H9 (cell line): ENCODE data around the gene TMEM123. TPM values are rescaled to one million over a fixed set of nuclear protein-coding genes. Genes with fewer than 3 reads are reported as not detected.

ENCODE experiments used
- DNase-seq: peaks from one replicate; pipeline ENCODE4 v3.0.0-alpha.2; 2017
- H2AFZ ChIP-seq: one replicate; pipeline ENCODE4 v1.6.1; 2013; ENCODE audit warnings: mild to moderate bottlenecking, low read length, control low read depth, moderate library complexity
- H2AK5ac ChIP-seq: 2 replicates; pipeline ENCODE4 v1.6.1; 2013; ENCODE audit warnings: low read length, control low read depth, mixed read lengths; ENCODE audit not compliant: insufficient read length
- H2BK120ac ChIP-seq: one replicate; pipeline ENCODE4 v1.6.1; 2013; ENCODE audit warnings: low read depth, mild to moderate bottlenecking, low read length, control low read depth, inconsistent platforms; ENCODE audit not compliant: poor library complexity, severe bottlenecking
- H2BK12ac ChIP-seq: 2 replicates; pipeline ENCODE4 v1.6.1; 2013; ENCODE audit warnings: low read length, control low read depth, mixed read lengths, low read depth; ENCODE audit not compliant: insufficient read length
- H2BK15ac ChIP-seq: 2 replicates; pipeline ENCODE4 v1.6.1; 2013; ENCODE audit warnings: low read depth, low read length, control low read depth
- H2BK20ac ChIP-seq: one replicate; pipeline ENCODE4 v1.6.1; 2013; ENCODE audit warnings: low read depth, mild to moderate bottlenecking, low read length, control low read depth, inconsistent platforms; ENCODE audit not compliant: poor library complexity, severe bottlenecking
- H2BK5ac ChIP-seq: 2 replicates; pipeline ENCODE4 v1.6.1; 2013; ENCODE audit warnings: low read length, control low read depth, mixed read lengths; ENCODE audit not compliant: insufficient read length
- H3K14ac ChIP-seq: 2 replicates; pipeline ENCODE4 v1.6.1; 2013; ENCODE audit warnings: low read length, control low read depth; ENCODE audit not compliant: insufficient read depth
- H3K18ac ChIP-seq: 2 replicates; pipeline ENCODE4 v1.6.1; 2013; ENCODE audit warnings: low read depth, mild to moderate bottlenecking, mixed read lengths, low read length, control low read depth; ENCODE audit not compliant: insufficient read length
- H3K23ac ChIP-seq: 2 replicates; pipeline ENCODE4 v1.6.1; 2013; ENCODE audit warnings: low read length, control low read depth, mixed read lengths, low read depth; ENCODE audit not compliant: insufficient read length
- H3K23me2 ChIP-seq: 2 replicates; pipeline ENCODE4 v1.6.1; 2013; ENCODE audit warnings: low read depth, mild to moderate bottlenecking, mixed read lengths, low read length, control low read depth; ENCODE audit not compliant: insufficient read length, poor library complexity, severe bottlenecking
- H3K27ac ChIP-seq: 2 replicates; pipeline ENCODE4 v1.5.1; 2013; ENCODE audit warnings: low read length, control low read depth, mixed read lengths, low read depth; ENCODE audit not compliant: insufficient read length
- H3K27me3 ChIP-seq: 2 replicates; pipeline ENCODE4 v1.6.1; 2013; ENCODE audit warnings: low read length, control low read depth, inconsistent platforms; ENCODE audit not compliant: insufficient read depth
- H3K4ac ChIP-seq: 2 replicates; pipeline ENCODE4 v1.6.1; 2013; ENCODE audit warnings: low read depth, mild to moderate bottlenecking, control low read depth, inconsistent platforms, low read length, moderate library complexity
- H3K4me1 ChIP-seq: 2 replicates; pipeline ENCODE4 v1.6.1; 2013; ENCODE audit warnings: low read length, control low read depth, inconsistent platforms; ENCODE audit not compliant: insufficient read depth
- H3K4me2 ChIP-seq: 2 replicates; pipeline ENCODE4 v1.6.1; 2013; ENCODE audit warnings: low read length, control low read depth, mixed read lengths; ENCODE audit not compliant: insufficient read length, insufficient read depth
- H3K56ac ChIP-seq: 2 replicates; pipeline ENCODE4 v1.6.1; 2013; ENCODE audit warnings: low read depth, mild to moderate bottlenecking, mixed read lengths, low read length, control low read depth; ENCODE audit not compliant: insufficient read length
- H3K79me1 ChIP-seq: 2 replicates; pipeline ENCODE4 v1.6.1; 2013; ENCODE audit warnings: low read depth, mild to moderate bottlenecking, moderate library complexity, low read length, control low read depth, inconsistent platforms; ENCODE audit not compliant: insufficient read depth, poor library complexity, severe bottlenecking
- H3K79me2 ChIP-seq: 2 replicates; pipeline ENCODE4 v1.6.1; 2013; ENCODE audit warnings: low read length, control low read depth, inconsistent platforms; ENCODE audit not compliant: insufficient read depth
- H3K9ac ChIP-seq: 2 replicates; pipeline ENCODE4 v1.6.1; 2013; ENCODE audit warnings: low read length, control low read depth, mixed read lengths; ENCODE audit not compliant: insufficient read length; ENCODE audit errors: extremely low read depth
- H3K9me3 ChIP-seq: one replicate; pipeline ENCODE4 v1.6.1; 2013; ENCODE audit warnings: low read depth, low read length, inconsistent platforms; ENCODE audit not compliant: control insufficient read depth
- H3T11ph ChIP-seq: one replicate; pipeline ENCODE4 v1.6.1; 2013; ENCODE audit warnings: mild to moderate bottlenecking, low read length, control low read depth, inconsistent platforms
- H4K20me1 ChIP-seq: one replicate; pipeline ENCODE4 v1.6.1; 2013; ENCODE audit not compliant: control insufficient read depth, insufficient read length, insufficient read depth
- H4K5ac ChIP-seq: 2 replicates; pipeline ENCODE4 v1.6.1; 2013; ENCODE audit warnings: low read depth, mild to moderate bottlenecking, mixed read lengths, low read length, control low read depth; ENCODE audit not compliant: insufficient read length
- H4K8ac ChIP-seq: replicated peaks from 2 replicates; pipeline ENCODE4 v1.6.1; 2013; ENCODE audit warnings: low read length, control low read depth, mixed read lengths, low read depth; ENCODE audit not compliant: insufficient read length
- H4K91ac ChIP-seq: 2 replicates; pipeline ENCODE4 v1.6.1; 2013; ENCODE audit warnings: low read depth, mild to moderate bottlenecking, moderate library complexity, mixed read lengths, low read length, control low read depth; ENCODE audit not compliant: insufficient read length
- H3K27ac Mint-ChIP-seq, 3 experiments: 2 replicates in 2 of 3; 3 replicates in 1 of 3; pipeline ENCODE4 v1.8.0; 2020 to 2021; ENCODE audit warnings: mixed read lengths in 3 of 3, mild to moderate bottlenecking in 1 of 3, moderate library complexity in 1 of 3
- H3K27me3 Mint-ChIP-seq: 2 replicates; pipeline ENCODE4 v1.8.0; 2021; ENCODE audit warnings: low read depth, mild to moderate bottlenecking, moderate library complexity, mixed read lengths
- H3K36me3 Mint-ChIP-seq, 3 experiments: 2 replicates in 2 of 3; 3 replicates in 1 of 3; pipeline ENCODE4 v1.8.0; 2020 to 2021; ENCODE audit warnings: low read depth in 3 of 3, mixed read lengths in 3 of 3; ENCODE audit not compliant: insufficient read depth in 1 of 3
- H3K4me1 Mint-ChIP-seq, 2 experiments: 2 replicates each; pipeline ENCODE4 v1.8.0; 2020; ENCODE audit warnings: mixed read lengths in 2 of 2
- H3K4me3 Mint-ChIP-seq, 2 experiments: 2 replicates in 1 of 2; 3 replicates in 1 of 2; pipeline ENCODE4 v1.8.0; 2020 to 2021; ENCODE audit warnings: mild to moderate bottlenecking in 2 of 2, mixed read lengths in 2 of 2, moderate library complexity in 1 of 2
- H3K9me3 Mint-ChIP-seq, 2 experiments: 2 replicates in 1 of 2; 3 replicates in 1 of 2; pipeline ENCODE4 v1.8.0; 2020; ENCODE audit warnings: mild to moderate bottlenecking in 2 of 2, mixed read lengths in 2 of 2, moderate library complexity in 1 of 2
- CTCF ChIP-seq: fragments of 200-600 bp; sonication (generic); conservative IDR thresholded peaks from 3 replicates; pipeline ENCODE4 v1.8.0; 2021; ENCODE audit warnings: antibody characterized with exemption, mild to moderate bottlenecking
- WGBS: extraction: QIAGEN DNeasy Blood & Tissue Kit; methylation state at CpG from one replicate; pipeline ENCODE4 v1.1.7; 2013; ENCODE audit warnings: missing lambda C conversion rate, low lambda C conversion rate, mixed read lengths; ENCODE audit not compliant: insufficient read length; ENCODE audit errors: extremely low coverage; 5-methylcytosine and 5-hydroxymethylcytosine counted together
- total RNA-seq: library from RNA; stranded (reverse); gene quantifications from 2 replicates; pipeline ENCODE4 v1.2.1, GENCODE V29; 2021

The TMEM123 gene
- total RNA-seq, 1 experiment from 2014 or later, result 76.7 TPM

- no peak for TF ChIP-seq CTCF
- no peak overlapping the region for H3T11ph ChIP-seq
- no peaks in the 10 kb centered on the region for H3K23me2 ChIP-seq
- H4K91ac ChIP-seq, result no peak overlapping the region
- H3K27me3 ChIP-seq, result no peaks in the 10 kb centered on the region
- no peak overlapping the region for H2BK15ac ChIP-seq
- no peak overlapping the region for H3K56ac ChIP-seq
- H3K18ac ChIP-seq, result no peak overlapping the region
- H3K4me2 ChIP-seq, result no peak overlapping the region
- H2BK120ac ChIP-seq, result no peak overlapping the region
- H3K9me3 ChIP-seq, result no peaks in the 10 kb centered on the region
- no peak overlapping the region for H2BK20ac ChIP-seq
- peaks cover 4% of the 10 kb centered on the region; the same call in 1 of the 2 replicates for H3K4me1 ChIP-seq
- no peaks in the 10 kb centered on the region for H3K79me1 ChIP-seq
- peaks cover 4% of the 10 kb centered on the region; the same call in 1 of the 2 replicates for H3K27me3 Mint-ChIP-seq
- peaks cover 45 to 60% (median 49%) of the 10 kb centered on the region in 3 experiments for H3K36me3 Mint-ChIP-seq
- no peak overlapping the region for H4K5ac ChIP-seq
- H4K20me1 ChIP-seq, result no peaks in the 10 kb centered on the region
- no peak overlapping the region for H3K9ac ChIP-seq
- H2AK5ac ChIP-seq, result no peak overlapping the region
- no peak overlapping the region for H2AFZ ChIP-seq
- no peak overlapping the region for H3K27ac Mint-ChIP-seq
- H3K4ac ChIP-seq, result no peak overlapping the region
- no peak overlapping the region for H2BK12ac ChIP-seq
- no CpG with 5 or more reads among the region's 2 CpGs for WGBS
- H3K14ac ChIP-seq, result no peak overlapping the region
- H3K27ac ChIP-seq, result no peak overlapping the region
- no peaks in the 10 kb centered on the region for H3K79me2 ChIP-seq
- H4K8ac ChIP-seq, result no peak overlapping the region
- H2BK5ac ChIP-seq, result no peak overlapping the region
- H3K23ac ChIP-seq, result no peak overlapping the region
- peaks cover 11 to 16% of the 10 kb centered on the region in 2 experiments for H3K4me1 Mint-ChIP-seq
- H3K9me3 Mint-ChIP-seq, result peaks cover 36 to 40% of the 10 kb centered on the region in 2 experiments
- no peak overlapping the region for H3K4me3 Mint-ChIP-seq
- no peak for DNase-seq
Observed at GRCh38 chr11:102431404-102431803, 21.2 kb downstream of the TMEM123 start.
